Fibroblast of pulmonary artery (primary cell): Measurements from ENCODE around the gene IGFALS.

Experiments
- DNase-seq: peaks from one replicate; pipeline ENCODE4 v3.0.0-alpha.2; 2010; ENCODE audit warnings: low read depth
- H3K4me3 ChIP-seq: replicated peaks from 2 replicates; pipeline ENCODE4 v1.5.1; 2011; ENCODE audit warnings: low read depth, mild to moderate bottlenecking, control low read depth, low read length, moderate library complexity
- CTCF ChIP-seq: IDR thresholded peaks from 2 replicates; pipeline ENCODE4 v1.5.1; 2011; ENCODE audit warnings: mild to moderate bottlenecking, control low read depth, low read length, inconsistent platforms; ENCODE audit errors: missing control alignments

IGFALS gene

GRCh38 chr16:1740781-1741490, 52.6 kb downstream of the IGFALS start:
- TF ChIP-seq CTCF, result no peak
- DNase-seq, result no peak
- H3K4me3 ChIP-seq, result no peak overlapping the region
